ENCODE results near the gene ICOSLG.

DNA sequence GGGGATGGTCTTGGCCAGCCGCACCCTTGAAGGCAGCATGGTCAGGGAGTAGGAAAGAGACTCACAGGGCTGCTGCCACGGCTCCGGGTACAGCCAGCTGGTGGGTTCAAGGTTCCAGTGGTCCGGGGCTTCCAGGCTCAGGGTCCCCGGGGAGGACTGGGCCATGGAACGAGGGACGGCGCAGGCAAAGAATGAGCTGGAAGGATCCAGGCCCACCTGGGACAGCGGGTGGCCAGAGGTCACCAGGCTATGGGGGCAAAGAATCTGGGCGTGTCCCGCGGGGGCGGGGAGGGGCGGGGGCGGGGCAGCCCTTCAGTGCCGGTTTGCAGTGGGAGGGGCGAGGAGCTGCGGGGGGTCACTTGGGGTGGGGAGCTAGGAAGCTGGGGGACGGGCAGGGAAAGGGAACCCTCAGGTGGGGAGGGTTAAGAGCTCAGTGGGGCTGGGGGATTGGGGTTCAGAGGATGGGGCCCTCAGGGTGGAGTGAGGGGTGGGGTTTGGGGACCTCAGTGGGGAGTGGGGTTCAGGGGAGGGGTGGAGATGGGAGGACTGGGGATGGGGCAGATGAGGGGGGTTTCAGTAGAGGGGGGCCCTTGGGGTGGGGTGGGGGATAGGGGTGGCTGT, 21.0 kb upstream of the ICOSLG start, which contains the start of gene DNMT3L:
- TF ChIP-seq, protein P1, sequence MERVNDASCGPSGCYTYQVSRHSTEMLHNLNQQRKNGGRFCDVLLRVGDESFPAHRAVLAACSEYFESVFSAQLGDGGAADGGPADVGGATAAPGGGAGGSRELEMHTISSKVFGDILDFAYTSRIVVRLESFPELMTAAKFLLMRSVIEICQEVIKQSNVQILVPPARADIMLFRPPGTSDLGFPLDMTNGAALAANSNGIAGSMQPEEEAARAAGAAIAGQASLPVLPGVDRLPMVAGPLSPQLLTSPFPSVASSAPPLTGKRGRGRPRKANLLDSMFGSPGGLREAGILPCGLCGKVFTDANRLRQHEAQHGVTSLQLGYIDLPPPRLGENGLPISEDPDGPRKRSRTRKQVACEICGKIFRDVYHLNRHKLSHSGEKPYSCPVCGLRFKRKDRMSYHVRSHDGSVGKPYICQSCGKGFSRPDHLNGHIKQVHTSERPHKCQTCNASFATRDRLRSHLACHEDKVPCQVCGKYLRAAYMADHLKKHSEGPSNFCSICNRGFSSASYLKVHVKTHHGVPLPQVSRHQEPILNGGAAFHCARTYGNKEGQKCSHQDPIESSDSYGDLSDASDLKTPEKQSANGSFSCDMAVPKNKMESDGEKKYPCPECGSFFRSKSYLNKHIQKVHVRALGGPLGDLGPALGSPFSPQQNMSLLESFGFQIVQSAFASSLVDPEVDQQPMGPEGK (CRISPR knock-in tag; IDR thresholded peaks at IDR 0.05; ENCODE audit: borderline replicate concordance), result no peak
- TF ChIP-seq ARNTL (CRISPR knock-in tag; IDR thresholded peaks at IDR 0.05; ENCODE audit: borderline replicate concordance, low read depth), result no peak
- no peak for TF ChIP-seq ZNF565 (CRISPR knock-in tag; conservative IDR thresholded peaks at IDR 0.05; ENCODE audit: low read depth)
- TF ChIP-seq ZFP30 (CRISPR knock-in tag; IDR thresholded peaks at IDR 0.05), result no peak
- TF ChIP-seq CSDC2 (CRISPR knock-in tag; IDR thresholded peaks at IDR 0.05), result no peak
- no peak for TF ChIP-seq OSR1 (CRISPR knock-in tag; IDR thresholded peaks at IDR 0.05)
- no peak for TF ChIP-seq ZNF70 (CRISPR knock-in tag; IDR thresholded peaks at IDR 0.05)
- no peak for TF ChIP-seq RARB (CRISPR knock-in tag; IDR thresholded peaks at IDR 0.05)
- no peak for TF ChIP-seq PPARA (CRISPR knock-in tag; IDR thresholded peaks at IDR 0.05; ENCODE audit: borderline replicate concordance)
- TF ChIP-seq CREB5 (CRISPR knock-in tag; IDR thresholded peaks at IDR 0.05; ENCODE audit: low read depth), result no peak
- TF ChIP-seq ISL1 (CRISPR knock-in tag; IDR thresholded peaks at IDR 0.05), result no peak
- TF ChIP-seq ZFP3 (CRISPR knock-in tag; IDR thresholded peaks at IDR 0.05), result no peak
- no peak for TF ChIP-seq ZNF8 (CRISPR knock-in tag; IDR thresholded peaks at IDR 0.05)
- no peak for TF ChIP-seq ESRRG (CRISPR knock-in tag; IDR thresholded peaks at IDR 0.05)
